ENCODE data around the gene GPC6.

GPC6 gene

GRCh38 chr13:94063848-94064247, 837.2 kb downstream of the GPC6 start:
- Histone ChIP-seq H3K36me3 (ENCODE audit: insufficient read depth) (no peaks in the 10 kb centered on the region), H3K9ac (no peak overlapping the region), H3K27me3 (ENCODE audit: insufficient read depth, low read depth) (no peaks in the 10 kb centered on the region), H3K4me3 (IDR thresholded peaks at IDR 0.05; ENCODE audit: insufficient read depth, low read depth, low read length) (no peak overlapping the region), H3K79me2 (ENCODE audit: insufficient read depth, low read depth) (no peaks in the 10 kb centered on the region), H3K4me1 (ENCODE audit: low read depth, poor library complexity, severe bottlenecking) (peaks cover 4% of the 10 kb centered on the region), H2AFZ (ENCODE audit: low read depth) (no peak overlapping the region), H3K27ac (no peak overlapping the region), H3K4me2 (no peak overlapping the region), H4K20me1 (ENCODE audit: insufficient read depth) (no peaks in the 10 kb centered on the region)
- TF ChIP-seq CTCF (conservative IDR thresholded peaks at IDR 0.05; ENCODE audit: low read depth, low read length) = no peak

GRCh38 chr13:94065741-94066140, 839.1 kb downstream of the GPC6 start:
- no peak overlapping the region for H3K4me2 ChIP-seq
- no peak overlapping the region for H3K4me3 ChIP-seq (IDR thresholded peaks at IDR 0.05; ENCODE audit: insufficient read depth, low read depth, low read length)
- H3K27ac ChIP-seq = no peak overlapping the region
- no peak overlapping the region for H2AFZ ChIP-seq (ENCODE audit: low read depth)
- H3K4me1 ChIP-seq (ENCODE audit: low read depth, poor library complexity, severe bottlenecking) = no peaks in the 10 kb centered on the region
- H3K27me3 ChIP-seq (ENCODE audit: insufficient read depth, low read depth) = no peaks in the 10 kb centered on the region
- H3K9ac ChIP-seq = no peak overlapping the region
- H4K20me1 ChIP-seq (ENCODE audit: insufficient read depth) = no peaks in the 10 kb centered on the region
- H3K36me3 ChIP-seq (ENCODE audit: insufficient read depth) = no peaks in the 10 kb centered on the region
- no peak for TF ChIP-seq CTCF (conservative IDR thresholded peaks at IDR 0.05; ENCODE audit: low read depth, low read length)
- no peaks in the 10 kb centered on the region for H3K79me2 ChIP-seq (ENCODE audit: insufficient read depth, low read depth)

- H3K4me1 ChIP-seq (ENCODE audit: low read depth, poor library complexity, severe bottlenecking) = peaks cover 10% of the 10 kb centered on the region
- no peaks in the 10 kb centered on the region for H3K36me3 ChIP-seq (ENCODE audit: insufficient read depth)
- no peak overlapping the region for H2AFZ ChIP-seq (ENCODE audit: low read depth)
- H4K20me1 ChIP-seq (ENCODE audit: insufficient read depth) = no peaks in the 10 kb centered on the region
- no peak overlapping the region for H3K27ac ChIP-seq
- H3K27me3 ChIP-seq (ENCODE audit: insufficient read depth, low read depth) = no peaks in the 10 kb centered on the region
- no peak overlapping the region for H3K4me2 ChIP-seq
- no peak for TF ChIP-seq CTCF (conservative IDR thresholded peaks at IDR 0.05; ENCODE audit: low read depth, low read length)
- H3K9ac ChIP-seq = no peak overlapping the region
- H3K4me3 ChIP-seq (IDR thresholded peaks at IDR 0.05; ENCODE audit: insufficient read depth, low read depth, low read length) = no peak overlapping the region
- no peaks in the 10 kb centered on the region for H3K79me2 ChIP-seq (ENCODE audit: insufficient read depth, low read depth)
These were observed 846.6 kb downstream of the GPC6 start for GRCh38 chr13:94073007-94073744.

- H3K36me3 ChIP-seq (ENCODE audit: insufficient read depth) = no peaks in the 10 kb centered on the region
- no peaks in the 10 kb centered on the region for H3K27me3 ChIP-seq (ENCODE audit: insufficient read depth, low read depth)
- no peaks in the 10 kb centered on the region for H4K20me1 ChIP-seq (ENCODE audit: insufficient read depth)
- H3K79me2 ChIP-seq (ENCODE audit: insufficient read depth, low read depth) = no peaks in the 10 kb centered on the region
- no peak for TF ChIP-seq CTCF (conservative IDR thresholded peaks at IDR 0.05; ENCODE audit: low read depth, low read length)
- no peak overlapping the region for H3K9ac ChIP-seq
- H3K4me2 ChIP-seq = no peak overlapping the region
- H3K4me1 ChIP-seq (ENCODE audit: low read depth, poor library complexity, severe bottlenecking) = no peaks in the 10 kb centered on the region
- H2AFZ ChIP-seq (ENCODE audit: low read depth) = no peak overlapping the region
- no peak overlapping the region for H3K27ac ChIP-seq
- no peak overlapping the region for H3K4me3 ChIP-seq (IDR thresholded peaks at IDR 0.05; ENCODE audit: insufficient read depth, low read depth, low read length)
These were observed 853.3 kb downstream of the GPC6 start for GRCh38 chr13:94079876-94080275.
